Activated T-cell treated with anti-CD3 and anti-CD28 coated beads for 24 hours (primary cell): ENCODE measurements around the gene GRK5.
"Not testable (repeated sequence)": the region's sequence is repeated elsewhere in the genome, so short reads cannot be mapped to it uniquely, and the experiment has no call there.

Experiments
- DNase-seq: peaks from one replicate; pipeline ENCODE4 v3.0.0-alpha.2; 2020; ENCODE audit warnings: low read depth

GRK5 gene

GRCh38 chr10:119421891-119422681, 214.7 kb downstream of the GRK5 start:
- no peak for DNase-seq

GRCh38 chr10:119422682-119423509, 215.5 kb downstream of the GRK5 start:
- DNase-seq = no peak

GRCh38 chr10:119423510-119424257, 216.3 kb downstream of the GRK5 start:
- no peak for DNase-seq

GRCh38 chr10:119424258-119424975, 217.0 kb downstream of the GRK5 start:
- no peak for DNase-seq

GRCh38 chr10:119425102-119425880, 217.9 kb downstream of the GRK5 start:
- no peak for DNase-seq

DNA sequence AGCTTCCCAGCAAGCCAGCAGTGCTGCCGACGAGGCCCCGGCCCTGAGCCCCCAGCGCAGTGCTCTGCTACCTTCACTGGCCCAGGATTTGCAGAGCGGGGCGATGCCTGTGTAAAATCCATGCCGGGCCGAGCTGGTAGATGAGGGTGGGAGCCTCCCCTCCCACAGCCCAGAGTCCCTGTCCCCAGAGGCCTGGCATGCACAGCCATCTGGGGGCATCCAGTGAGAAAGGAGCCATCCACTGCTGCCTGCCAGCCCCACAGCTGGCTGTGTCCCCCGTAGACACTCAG, 218.5 kb downstream of the GRK5 start:
- no peak for DNase-seq

- DNase-seq = no peak
Measured at GRCh38 chr10:119426699-119427098, 219.3 kb downstream of the GRK5 start.

DNA sequence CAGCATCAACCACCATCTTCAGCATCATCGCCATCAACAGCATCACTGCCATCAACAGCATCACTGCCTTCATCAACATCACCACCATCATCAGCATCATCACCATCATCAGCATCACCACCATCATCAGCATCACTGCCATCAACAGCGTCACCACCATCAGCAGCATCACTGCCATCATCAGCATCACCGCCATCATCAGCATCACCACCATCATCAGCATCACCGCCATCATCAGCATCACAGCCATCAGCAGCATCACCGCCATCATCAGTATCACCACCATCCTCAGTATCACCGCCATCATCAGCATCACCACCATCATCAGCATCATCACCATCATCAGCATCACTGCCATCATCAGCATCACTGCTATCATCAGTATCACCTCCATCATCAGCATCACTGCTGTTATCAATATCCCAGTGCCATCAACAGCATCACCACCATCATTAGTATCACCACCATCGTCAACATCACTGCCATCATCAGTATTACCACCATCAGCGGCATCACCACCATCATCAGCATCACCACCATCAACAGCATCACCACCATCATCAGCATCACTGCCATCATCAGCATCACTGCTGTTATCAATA, 220.0 kb downstream of the GRK5 start:
- DNase-seq = no peak

- DNase-seq = no peak
Measured at GRCh38 chr10:119428789-119429188, 221.4 kb downstream of the GRK5 start.

GRCh38 chr10:119429771-119430170, 222.4 kb downstream of the GRK5 start:
- no peak for DNase-seq

- DNase-seq = no peak
Measured at GRCh38 chr10:119431034-119431772, 223.8 kb downstream of the GRK5 start.

DNA sequence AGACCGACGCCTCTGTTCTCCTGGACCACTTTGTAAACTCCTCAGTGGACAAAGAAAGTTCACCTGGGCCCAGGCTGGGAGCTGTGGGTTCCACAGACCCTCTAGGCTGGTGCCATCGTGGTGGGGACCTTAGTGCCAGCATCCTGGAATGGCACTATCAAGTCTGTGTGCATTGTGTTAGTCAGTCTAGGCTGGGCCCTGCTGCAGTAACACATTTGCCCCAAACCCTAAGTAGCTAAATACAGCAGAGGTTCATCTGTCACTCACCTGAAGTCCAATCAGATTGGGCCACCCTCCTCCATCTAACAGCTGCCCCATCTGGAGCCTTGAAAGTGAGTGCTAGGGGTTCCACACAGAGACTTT, 224.4 kb downstream of the GRK5 start:
- no peak for DNase-seq

DNA sequence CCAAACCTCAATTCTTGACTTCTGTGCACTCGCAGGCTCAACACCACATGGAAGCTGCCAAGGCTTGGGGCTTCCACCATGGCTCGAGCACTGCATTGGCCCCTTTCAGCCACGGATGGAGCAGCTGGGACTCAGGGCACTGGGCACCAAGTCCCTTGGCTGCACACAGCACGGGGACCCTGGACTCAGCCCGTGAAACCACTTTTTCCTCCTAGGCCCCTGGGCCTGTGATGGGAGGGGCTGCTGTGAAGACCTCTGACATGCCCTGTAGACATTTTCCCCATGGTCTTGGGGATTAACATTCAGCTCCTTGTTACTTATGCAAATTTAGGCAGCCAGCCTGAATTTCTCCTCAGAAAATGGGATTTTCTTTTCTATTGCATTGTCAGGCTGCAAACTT, 227.6 kb downstream of the GRK5 start:
- DNase-seq = not testable (repeated sequence)

DNA sequence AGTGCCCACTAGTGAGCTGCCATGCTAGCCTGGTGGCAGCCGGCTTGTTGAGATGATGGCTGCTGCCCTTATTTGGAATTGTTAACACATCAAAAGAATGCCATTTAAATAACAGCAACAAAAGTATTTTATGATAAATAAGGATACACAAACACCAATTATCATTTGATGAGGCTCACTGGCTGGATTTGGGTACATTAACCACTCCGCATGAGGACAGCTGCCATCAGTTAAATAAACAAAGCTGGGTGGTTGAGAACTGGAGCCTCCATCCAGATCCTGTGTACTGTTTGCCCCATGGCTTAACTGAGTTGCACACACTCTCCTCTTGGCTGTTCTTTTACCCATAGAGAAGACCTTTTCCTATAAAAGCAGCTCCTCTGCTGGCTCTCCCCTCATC, 231.3 kb downstream of the GRK5 start:
- DNase-seq = no peak

GRCh38 chr10:119439922-119440321, 232.6 kb downstream of the GRK5 start:
- no peak for DNase-seq

GRCh38 chr10:119441151-119441821, 233.9 kb downstream of the GRK5 start:
- DNase-seq = no peak

DNA sequence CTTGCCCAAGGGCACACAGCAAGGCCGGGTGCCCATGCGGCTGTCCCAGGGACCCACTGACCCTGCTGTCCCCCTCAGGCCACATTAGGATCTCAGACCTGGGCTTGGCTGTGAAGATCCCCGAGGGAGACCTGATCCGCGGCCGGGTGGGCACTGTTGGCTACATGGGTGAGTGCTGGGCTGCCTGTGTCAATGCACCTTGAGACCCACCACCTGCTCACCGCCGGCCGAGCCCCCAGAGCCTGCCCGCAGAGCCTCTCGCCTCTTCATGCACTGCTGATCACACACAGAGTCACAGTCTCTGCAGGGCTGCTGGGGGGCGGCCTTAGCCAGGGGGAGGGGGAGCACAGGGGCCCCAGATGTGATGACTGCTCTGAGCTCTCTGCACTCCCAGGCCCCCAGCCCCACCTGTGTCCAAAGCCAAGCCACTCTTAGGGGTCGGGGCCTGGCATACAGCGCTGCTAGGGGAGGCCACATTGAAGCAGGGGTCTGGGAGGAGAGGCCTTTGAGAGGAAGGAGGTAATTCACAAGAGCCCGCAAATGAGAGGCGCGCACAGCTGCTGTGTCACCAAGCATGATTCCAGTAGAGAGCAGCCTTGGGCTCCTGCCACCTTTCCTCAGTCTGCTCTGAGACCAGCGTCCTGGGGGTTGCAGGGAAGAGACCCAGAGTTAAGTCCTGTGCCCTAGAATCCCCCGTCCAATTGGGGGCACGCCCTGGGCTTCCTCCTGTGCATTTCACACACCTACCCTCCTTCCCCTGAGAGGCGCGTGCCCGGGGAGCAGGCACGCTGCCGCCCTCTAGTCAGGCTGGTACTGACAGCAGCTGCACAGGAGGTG, 234.8 kb downstream of the GRK5 start:
- no peak for DNase-seq

- DNase-seq = no peak
Measured at GRCh38 chr10:119442758-119443060, 235.3 kb downstream of the GRK5 start.

GRCh38 chr10:119443441-119443840, 236.1 kb downstream of the GRK5 start:
- DNase-seq = no peak
